ENCODE results near the gene STIP1.

Gene STIP1

DNA sequence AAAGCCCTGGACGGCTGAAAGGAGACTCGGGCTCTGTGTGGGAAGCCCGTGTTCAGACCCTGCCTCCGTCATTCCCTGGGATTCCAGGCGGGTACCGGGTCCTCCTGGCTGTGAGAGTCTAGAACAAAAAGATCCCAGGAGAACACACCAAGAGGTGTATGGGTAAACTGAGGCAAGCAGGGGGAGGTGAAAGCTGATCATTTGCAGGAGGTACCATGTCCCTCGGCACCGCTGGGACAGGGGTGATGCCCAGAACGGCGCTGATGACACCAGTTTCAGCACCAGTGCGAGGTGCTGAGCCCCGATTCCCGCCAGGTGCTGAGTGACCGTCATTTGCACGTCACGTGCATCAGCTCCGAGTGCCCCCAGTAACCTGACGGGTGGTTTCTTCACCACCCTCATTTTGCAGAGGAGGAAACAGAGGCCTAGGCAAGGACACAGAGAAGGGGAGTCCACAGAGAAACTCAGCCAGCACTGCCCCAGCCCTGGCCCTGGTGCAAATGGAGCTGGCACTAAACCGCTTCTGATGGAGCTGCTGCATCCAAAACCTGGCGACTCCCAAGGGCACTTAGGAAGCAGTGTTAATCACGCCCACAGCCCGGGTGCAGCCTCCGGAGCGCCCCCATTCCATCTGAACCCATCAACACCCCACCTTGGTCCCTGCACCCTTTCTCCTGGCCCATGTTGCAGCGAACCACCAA, 36.9 kb upstream of the STIP1 start:
- Histone ChIP-seq H2AFZ (ENCODE audit: low read depth, low read length) (no peak overlapping the region), H3K27ac (ENCODE audit: low read length) (no peak overlapping the region), H3K9ac (ENCODE audit: low read depth, low read length) (no peak overlapping the region), H3K27me3 (ENCODE audit: insufficient read depth, low read length, poor library complexity) (no peaks in the 10 kb centered on the region), H3K4me3 (ENCODE audit: low read depth in 1 of 2, low read length in 2 of 2) (no peak overlapping the region), H3K9me3 (ENCODE audit: insufficient read depth, low read length, severe bottlenecking) (no peaks in the 10 kb centered on the region), H3K4me1 (ENCODE audit: insufficient read depth, low read length) (peaks cover 8% of the 10 kb centered on the region), H3K79me2 (ENCODE audit: insufficient read depth, low read length) (peaks cover 5% of the 10 kb centered on the region; the same call in 1 of the 2 replicates), H3K4me2 (ENCODE audit: insufficient read depth, low read length) (no peak overlapping the region), H3K36me3 (ENCODE audit: insufficient read depth, low read length) (peaks cover 9% of the 10 kb centered on the region; the same call in 1 of the 2 replicates), H4K20me1 (ENCODE audit: insufficient read depth, low read length) (peaks cover 37% of the 10 kb centered on the region)
- TF ChIP-seq, protein P1, sequence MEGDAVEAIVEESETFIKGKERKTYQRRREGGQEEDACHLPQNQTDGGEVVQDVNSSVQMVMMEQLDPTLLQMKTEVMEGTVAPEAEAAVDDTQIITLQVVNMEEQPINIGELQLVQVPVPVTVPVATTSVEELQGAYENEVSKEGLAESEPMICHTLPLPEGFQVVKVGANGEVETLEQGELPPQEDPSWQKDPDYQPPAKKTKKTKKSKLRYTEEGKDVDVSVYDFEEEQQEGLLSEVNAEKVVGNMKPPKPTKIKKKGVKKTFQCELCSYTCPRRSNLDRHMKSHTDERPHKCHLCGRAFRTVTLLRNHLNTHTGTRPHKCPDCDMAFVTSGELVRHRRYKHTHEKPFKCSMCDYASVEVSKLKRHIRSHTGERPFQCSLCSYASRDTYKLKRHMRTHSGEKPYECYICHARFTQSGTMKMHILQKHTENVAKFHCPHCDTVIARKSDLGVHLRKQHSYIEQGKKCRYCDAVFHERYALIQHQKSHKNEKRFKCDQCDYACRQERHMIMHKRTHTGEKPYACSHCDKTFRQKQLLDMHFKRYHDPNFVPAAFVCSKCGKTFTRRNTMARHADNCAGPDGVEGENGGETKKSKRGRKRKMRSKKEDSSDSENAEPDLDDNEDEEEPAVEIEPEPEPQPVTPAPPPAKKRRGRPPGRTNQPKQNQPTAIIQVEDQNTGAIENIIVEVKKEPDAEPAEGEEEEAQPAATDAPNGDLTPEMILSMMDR (IDR thresholded peaks at IDR 0.05; ENCODE audit: borderline replicate concordance, extremely low read depth, low read length, poor library complexity, severe bottlenecking): no peak
- no peak for TF ChIP-seq EZH2 (IDR thresholded peaks at IDR 0.05; ENCODE audit: borderline replicate concordance, low read depth, low read length, severe bottlenecking)
- no peak for DNase-seq
- ATAC-seq (ENCODE audit: insufficient read depth, low read depth): no peak

DNA sequence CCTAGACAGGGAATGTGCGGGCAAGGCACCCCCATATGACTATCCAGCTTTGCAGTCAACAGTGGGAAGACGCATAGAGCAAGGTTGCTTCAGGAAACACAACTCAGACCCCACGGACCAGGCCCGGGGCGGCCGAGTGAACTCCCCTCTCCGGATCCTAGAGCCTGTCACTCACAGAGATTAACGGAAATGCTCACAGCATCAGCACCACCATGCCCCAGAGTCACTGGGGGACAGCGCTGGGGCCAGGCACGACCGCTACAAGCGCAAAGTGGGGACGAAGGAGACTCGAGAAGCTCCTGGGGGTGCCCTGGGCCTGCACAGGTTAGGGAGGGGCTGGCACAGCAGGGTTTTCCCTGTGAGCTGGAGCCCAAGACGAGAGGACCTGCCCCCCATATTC, 35.9 kb upstream of the STIP1 start:
- Histone ChIP-seq H2AFZ (ENCODE audit: low read depth, low read length) (no peak overlapping the region), H3K4me1 (ENCODE audit: insufficient read depth, low read length) (peaks cover 8% of the 10 kb centered on the region), H4K20me1 (ENCODE audit: insufficient read depth, low read length) (peaks cover 39% of the 10 kb centered on the region), H3K4me2 (ENCODE audit: insufficient read depth, low read length) (no peak overlapping the region), H3K9me3 (ENCODE audit: insufficient read depth, low read length, severe bottlenecking) (no peaks in the 10 kb centered on the region), H3K9ac (ENCODE audit: low read depth, low read length) (no peak overlapping the region), H3K27me3 (ENCODE audit: insufficient read depth, low read length, poor library complexity) (no peaks in the 10 kb centered on the region), H3K36me3 (ENCODE audit: insufficient read depth, low read length) (peaks cover 9% of the 10 kb centered on the region; the same call in 1 of the 2 replicates), H3K27ac (ENCODE audit: low read length) (no peak overlapping the region), H3K79me2 (ENCODE audit: insufficient read depth, low read length) (peaks cover 5% of the 10 kb centered on the region; the same call in 1 of the 2 replicates), H3K4me3 (ENCODE audit: low read depth in 1 of 2, low read length in 2 of 2) (no peak overlapping the region)
- TF ChIP-seq, protein P1 (IDR thresholded peaks at IDR 0.05; ENCODE audit: borderline replicate concordance, extremely low read depth, low read length, poor library complexity, severe bottlenecking): no peak
- TF ChIP-seq EZH2 (IDR thresholded peaks at IDR 0.05; ENCODE audit: borderline replicate concordance, low read depth, low read length, severe bottlenecking): no peak
- DNase-seq (no peak), ATAC-seq (ENCODE audit: insufficient read depth, low read depth) (no peak)

DNA sequence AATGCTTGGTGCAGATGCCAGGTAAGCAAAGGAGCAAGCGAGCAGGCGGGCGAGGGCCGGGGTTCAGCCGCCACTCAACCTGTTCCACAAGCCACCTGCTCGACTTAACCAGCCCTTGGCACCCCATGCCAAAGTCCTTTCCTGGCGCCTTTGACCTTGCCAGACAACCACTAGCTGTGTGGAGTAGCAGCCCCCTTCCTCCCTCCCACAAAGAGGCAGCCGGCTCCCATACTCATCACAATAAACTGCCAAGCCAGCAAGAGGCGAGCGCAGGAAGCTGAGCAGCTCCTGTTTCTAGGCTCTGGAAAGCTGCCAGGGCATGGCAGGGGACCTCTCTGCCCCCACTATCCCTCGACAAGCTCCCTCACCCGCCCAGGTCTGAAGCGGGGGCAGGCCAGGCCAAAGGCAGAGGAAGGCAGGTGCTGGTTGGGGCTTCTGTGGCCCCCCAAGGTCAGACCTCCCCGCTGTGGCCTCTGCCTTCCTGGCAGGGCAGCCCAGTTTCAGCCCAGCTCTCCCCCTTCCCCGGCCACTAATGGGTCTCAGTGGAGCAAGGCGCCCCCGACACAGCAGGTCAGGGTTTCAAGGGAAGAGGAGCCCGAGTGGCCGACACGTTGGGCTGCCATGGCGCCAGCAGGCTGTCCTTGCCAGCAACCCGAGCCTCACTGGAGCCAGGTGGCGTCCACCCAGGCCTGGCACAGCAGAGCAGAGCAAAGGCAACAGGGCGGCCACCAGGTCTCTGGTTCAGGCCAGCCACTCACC, 35.3 kb upstream of the STIP1 start:
- Histone ChIP-seq H3K9ac (ENCODE audit: low read depth, low read length) (no peak overlapping the region), H3K27ac (ENCODE audit: low read length) (no peak overlapping the region), H3K36me3 (ENCODE audit: insufficient read depth, low read length) (peaks cover 9% of the 10 kb centered on the region; the same call in 1 of the 2 replicates), H2AFZ (ENCODE audit: low read depth, low read length) (no peak overlapping the region), H3K79me2 (ENCODE audit: insufficient read depth, low read length) (peaks cover 5% of the 10 kb centered on the region; the same call in 1 of the 2 replicates), H3K9me3 (ENCODE audit: insufficient read depth, low read length, severe bottlenecking) (no peaks in the 10 kb centered on the region), H3K27me3 (ENCODE audit: insufficient read depth, low read length, poor library complexity) (no peaks in the 10 kb centered on the region), H3K4me2 (ENCODE audit: insufficient read depth, low read length) (no peak overlapping the region), H3K4me1 (ENCODE audit: insufficient read depth, low read length) (peaks cover 8% of the 10 kb centered on the region), H3K4me3 (ENCODE audit: low read depth in 1 of 2, low read length in 2 of 2) (no peak overlapping the region), H4K20me1 (ENCODE audit: insufficient read depth, low read length) (peaks cover 35% of the 10 kb centered on the region)
- DNase-seq (no peak), ATAC-seq (ENCODE audit: insufficient read depth, low read depth) (no peak)
- no peak for TF ChIP-seq EZH2 (IDR thresholded peaks at IDR 0.05; ENCODE audit: borderline replicate concordance, low read depth, low read length, severe bottlenecking)
- TF ChIP-seq, protein P1 (IDR thresholded peaks at IDR 0.05; ENCODE audit: borderline replicate concordance, extremely low read depth, low read length, poor library complexity, severe bottlenecking): no peak

Measured in DND-41 (cell line).